ENCODE data around the gene CXCL12.

- TF ChIP-seq CTCF (conservative IDR thresholded peaks at IDR 0.05) (no peak), ZFX (IDR thresholded peaks at IDR 0.05) (no peak)
Observed at GRCh38 chr10:44356139-44357022, 28.5 kb downstream of the CXCL12 start.
